Lung (tissue), 12 donors: Measurements from ENCODE around the gene CHSY3. TPM values are rescaled to one million over a fixed set of nuclear protein-coding genes. Genes with fewer than 3 reads are reported as not detected.

Experiments used
- ATAC-seq: fragments of 200-7000 bp; cut with Tn5 transposase; one replicate; pipeline ENCODE4 v1.9.1; 2020; ENCODE audit warnings: moderate number of reproducible peaks; ENCODE audit not compliant: insufficient read depth, low FRiP score
- DNase-seq, 3 donors: peaks; one replicate each; pipeline ENCODE4 v3.0.0-alpha.2; 2013 to 2017
- H3K27ac ChIP-seq, 2 donors: one replicate each; pipeline ENCODE4 v1.5.1; 2013; ENCODE audit warnings: mild to moderate bottlenecking in 2 of 2, moderate library complexity in 2 of 2, control low read depth in 1 of 2, inconsistent platforms in 1 of 2, low read depth in 1 of 2, low read length in 1 of 2
- H3K27me3 ChIP-seq, 3 donors: one replicate each; pipeline ENCODE4 v1.5.1; 2013; ENCODE audit warnings: low read length in 2 of 3; ENCODE audit not compliant: control insufficient read depth in 3 of 3, insufficient read depth in 3 of 3
- H3K36me3 ChIP-seq, 4 donors: one replicate each; pipeline ENCODE4 v1.5.1; 2013; ENCODE audit warnings: low read length in 4 of 4, mild to moderate bottlenecking in 1 of 4, moderate library complexity in 1 of 4; ENCODE audit not compliant: control insufficient read depth in 4 of 4, insufficient read depth in 4 of 4
- H3K4me1 ChIP-seq, 5 donors: one replicate each; pipeline ENCODE4 v1.5.1; 2013; ENCODE audit warnings: low read length in 5 of 5, mild to moderate bottlenecking in 2 of 5, moderate library complexity in 1 of 5; ENCODE audit not compliant: control insufficient read depth in 5 of 5, insufficient read depth in 5 of 5
- H3K4me3 ChIP-seq: one replicate; pipeline ENCODE4 v1.5.1; 2013; ENCODE audit warnings: mild to moderate bottlenecking, control low read depth, moderate library complexity
- H3K9ac ChIP-seq, 2 donors: one replicate each; pipeline ENCODE4 v1.5.1; 2013; ENCODE audit warnings: low read length in 2 of 2, control low read depth in 1 of 2; ENCODE audit not compliant: insufficient read depth in 1 of 2
- H3K9me3 ChIP-seq, 4 donors: one replicate each; pipeline ENCODE4 v1.5.1; 2013; ENCODE audit warnings: low read length in 3 of 4, mild to moderate bottlenecking in 1 of 4, moderate library complexity in 1 of 4; ENCODE audit not compliant: control insufficient read depth in 4 of 4, insufficient read depth in 3 of 4
- WGBS, 2 donors: extraction: QIAGEN DNeasy Blood & Tissue Kit; methylation state at CpG; one replicate each; pipeline ENCODE4 v1.1.7; 2013; 5-methylcytosine and 5-hydroxymethylcytosine counted together
- polyA plus RNA-seq, 2 donors: library from polyadenylated mRNA; stranded (reverse); fragments of 200-250 nt; gene quantifications; one replicate each; pipeline ENCODE4 v1.2.1, GENCODE V29; 2013
- total RNA-seq, 2 donors: library from RNA; depleted of rRNA in 1 of 2; stranded (reverse); fragments of >200 nt in 1 of 2; gene quantifications; one replicate each; pipeline ENCODE4 v1.2.1, GENCODE V29; 2014 to 2021
- TF ChIP-seq, protein P1 (sequence below): IDR thresholded peaks from 2 replicates; pipeline ENCODE4 v1.5.1; 2012; ENCODE audit warnings: mild to moderate bottlenecking; ENCODE audit errors: control extremely low read depth, extremely low read depth
- donor health status: control.
- donor health status: control.
- donor health status: Bipolar disorder and iron deficiency.
- donor health status: healthy.
- donor health status: DM: yes; HTN: yes; CAD: no.

Gene CHSY3
- total and polyA plus RNA-seq, 4 donors: 0.41 to 6.7 (median 3.0) TPM

DNA sequence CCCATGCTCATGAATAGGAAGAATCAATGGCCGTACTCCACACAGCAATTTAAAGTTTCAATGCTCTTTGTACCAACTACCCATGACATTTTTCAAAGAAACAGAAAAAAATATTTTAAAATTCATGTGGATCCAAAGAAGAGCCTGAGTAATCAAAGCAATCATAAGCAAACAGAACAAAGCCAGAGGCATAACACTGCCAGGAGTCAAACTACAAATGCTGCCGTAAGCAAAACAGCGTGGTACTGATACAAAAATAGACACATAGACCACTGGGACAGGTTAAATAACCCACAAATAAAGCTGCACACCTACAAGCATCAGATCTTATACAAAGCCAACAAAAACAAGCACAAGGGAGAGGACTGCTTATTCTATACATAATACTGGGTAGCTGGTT, 107.7 kb downstream of the CHSY3 start:
- peaks cover 0 to 13% (median under 1%) of the 10 kb centered on the region in 4 donors for H3K9me3 ChIP-seq
- 88 to 93% methylated on average over 3 of the region's 3 CpGs for WGBS, 2 donors
- TF ChIP-seq, protein P1, sequence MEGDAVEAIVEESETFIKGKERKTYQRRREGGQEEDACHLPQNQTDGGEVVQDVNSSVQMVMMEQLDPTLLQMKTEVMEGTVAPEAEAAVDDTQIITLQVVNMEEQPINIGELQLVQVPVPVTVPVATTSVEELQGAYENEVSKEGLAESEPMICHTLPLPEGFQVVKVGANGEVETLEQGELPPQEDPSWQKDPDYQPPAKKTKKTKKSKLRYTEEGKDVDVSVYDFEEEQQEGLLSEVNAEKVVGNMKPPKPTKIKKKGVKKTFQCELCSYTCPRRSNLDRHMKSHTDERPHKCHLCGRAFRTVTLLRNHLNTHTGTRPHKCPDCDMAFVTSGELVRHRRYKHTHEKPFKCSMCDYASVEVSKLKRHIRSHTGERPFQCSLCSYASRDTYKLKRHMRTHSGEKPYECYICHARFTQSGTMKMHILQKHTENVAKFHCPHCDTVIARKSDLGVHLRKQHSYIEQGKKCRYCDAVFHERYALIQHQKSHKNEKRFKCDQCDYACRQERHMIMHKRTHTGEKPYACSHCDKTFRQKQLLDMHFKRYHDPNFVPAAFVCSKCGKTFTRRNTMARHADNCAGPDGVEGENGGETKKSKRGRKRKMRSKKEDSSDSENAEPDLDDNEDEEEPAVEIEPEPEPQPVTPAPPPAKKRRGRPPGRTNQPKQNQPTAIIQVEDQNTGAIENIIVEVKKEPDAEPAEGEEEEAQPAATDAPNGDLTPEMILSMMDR: no peak
- DNase-seq: no peak
- H3K27me3 ChIP-seq: no peaks in the 10 kb centered on the region
- no peak for ATAC-seq
- no peak overlapping the region for H3K27ac ChIP-seq
- no peak overlapping the region for H3K4me3 ChIP-seq
- H3K36me3 ChIP-seq: no peaks in the 10 kb centered on the region
- H3K4me1 ChIP-seq: no peaks in the 10 kb centered on the region
- H3K9ac ChIP-seq: no peak overlapping the region

DNA sequence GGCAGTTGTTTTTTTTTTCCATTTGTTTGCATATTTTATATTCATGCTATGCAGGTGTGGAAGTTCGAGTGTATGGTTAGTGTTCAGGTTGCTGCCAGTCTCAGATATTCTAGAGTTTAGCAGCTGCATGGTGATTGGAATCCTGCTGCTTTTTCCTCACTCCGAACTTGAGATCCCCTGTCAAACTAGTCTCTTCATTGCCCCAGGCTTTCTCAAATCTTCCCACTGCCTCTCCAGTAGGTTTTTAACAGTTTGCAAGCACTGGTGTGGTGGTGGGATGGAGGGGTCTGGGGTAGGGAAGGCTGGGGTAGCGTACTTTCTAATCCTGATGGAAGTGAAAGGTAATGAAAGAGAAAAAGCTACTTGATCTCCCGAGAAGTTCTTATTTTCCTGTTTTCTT, 112.9 kb downstream of the CHSY3 start:
- H3K9me3 ChIP-seq: peaks cover 0 to 4% (median 0%) of the 10 kb centered on the region in 4 donors
- no peaks in the 10 kb centered on the region for H3K27me3 ChIP-seq
- H3K36me3 ChIP-seq: no peaks in the 10 kb centered on the region
- H3K9ac ChIP-seq: no peak overlapping the region
- H3K4me3 ChIP-seq: no peak overlapping the region
- no peak overlapping the region for H3K27ac ChIP-seq
- WGBS, 2 donors: 69 to 79% methylated on average over 4 of the region's 4 CpGs
- TF ChIP-seq, protein P1: no peak
- no peak for DNase-seq
- no peak for ATAC-seq
- no peaks in the 10 kb centered on the region for H3K4me1 ChIP-seq

DNA sequence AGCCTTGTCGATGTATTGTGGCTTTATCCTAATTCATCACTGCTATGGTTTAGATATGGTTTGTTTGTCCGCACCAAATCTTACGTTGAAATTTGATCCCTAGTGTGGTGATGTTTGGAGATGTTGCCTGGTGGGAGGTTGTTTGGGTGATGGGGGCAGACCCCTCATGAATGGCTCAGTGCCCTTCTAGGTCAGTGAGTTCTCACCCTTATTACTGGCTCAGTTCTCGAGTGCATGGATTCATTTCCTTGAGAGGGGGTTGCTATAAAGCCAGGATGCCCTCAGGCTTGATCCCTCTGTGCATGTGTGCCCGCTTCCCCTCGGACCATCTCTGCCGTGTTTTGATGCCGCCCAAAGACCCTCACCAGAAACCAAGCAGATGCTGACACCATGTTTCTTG, 114.4 kb downstream of the CHSY3 start:
- no peak for DNase-seq
- no peaks in the 10 kb centered on the region for H3K27me3 ChIP-seq
- no peaks in the 10 kb centered on the region for H3K36me3 ChIP-seq
- no peak overlapping the region for H3K4me3 ChIP-seq
- H3K9ac ChIP-seq: no peak overlapping the region
- 87 to 92% methylated on average over 8 of the region's 8 CpGs for WGBS, 2 donors
- no peaks in the 10 kb centered on the region for H3K9me3 ChIP-seq
- ATAC-seq: no peak
- H3K27ac ChIP-seq: no peak overlapping the region
- H3K4me1 ChIP-seq: peaks cover 0 to 2% (median 0%) of the 10 kb centered on the region in 5 donors
- TF ChIP-seq, protein P1: no peak

GRCh38 chr5:130021000-130021399, 116.7 kb downstream of the CHSY3 start:
- ATAC-seq: no peak
- TF ChIP-seq, protein P1: no peak
- no peak overlapping the region for H3K9ac ChIP-seq

More at GRCh38 chr5:130021000-130021399, 116.7 kb downstream of the CHSY3 start:
- Histone ChIP-seq H3K9me3 (no peaks in the 10 kb centered on the region), H3K27ac (no peak overlapping the region), H3K4me3 (no peak overlapping the region), H3K36me3 (no peaks in the 10 kb centered on the region), H3K27me3 (no peaks in the 10 kb centered on the region), H3K4me1 (peaks cover 0 to 5% (median 0%) of the 10 kb centered on the region in 5 donors)
- DNase-seq: no peak
